GM18505 (cell line): ENCODE results near the gene IFNLR1.

Experiments
- ATAC-seq: cut with Tn5 transposase; IDR thresholded peaks from one replicate; pipeline ENCODE4 v1.9.1; 2021; ENCODE audit not compliant: unreplicated experiment
- POLR2A ChIP-seq: IDR thresholded peaks from 4 replicates; pipeline ENCODE4 v1.6.1; 2011; ENCODE audit warnings: borderline replicate concordance; ENCODE audit not compliant: insufficient read depth, insufficient read length; ENCODE audit errors: extremely low read depth

IFNLR1 gene

GRCh38 chr1:24186993-24187790 is at the start of gene IFNLR1:
IFNLR1 (minus strand) TSS chr1:24187289; CDS start chr1:24187248, 41 bp downstream.
- ATAC-seq: peak; percentile 37

GRCh38 chr1:24235921-24236788 is 49.1 kb upstream of the IFNLR1 start:
- no peak for TF ChIP-seq POLR2A
- ATAC-seq: no peak

More at GRCh38 chr1:24186993-24187790, at the start of gene IFNLR1:
- TF ChIP-seq POLR2A: peak; percentile 47

- no peak for ATAC-seq
- no peak for TF ChIP-seq POLR2A
These were observed 46.9 kb upstream of the IFNLR1 start for GRCh38 chr1:24233684-24234600.

- ATAC-seq: no peak
- TF ChIP-seq POLR2A: no peak
These were observed 44.6 kb upstream of the IFNLR1 start for GRCh38 chr1:24231701-24232100.

GRCh38 chr1:24228311-24228710 is 41.2 kb upstream of the IFNLR1 start:
- ATAC-seq: no peak
- no peak for TF ChIP-seq POLR2A

GRCh38 chr1:24226749-24227148 is 39.7 kb upstream of the IFNLR1 start:
- no peak for TF ChIP-seq POLR2A
- ATAC-seq: no peak

GRCh38 chr1:24224761-24225160 is 37.7 kb upstream of the IFNLR1 start:
- no peak for TF ChIP-seq POLR2A
- no peak for ATAC-seq

GRCh38 chr1:24224086-24224485 is 37.0 kb upstream of the IFNLR1 start:
- no peak for TF ChIP-seq POLR2A
- ATAC-seq: no peak

- no peak for TF ChIP-seq POLR2A
- no peak for ATAC-seq
These were observed 35.7 kb upstream of the IFNLR1 start for GRCh38 chr1:24222793-24223192.

GRCh38 chr1:24222008-24222605 is 35.0 kb upstream of the IFNLR1 start:
- ATAC-seq: no peak
- TF ChIP-seq POLR2A: no peak

- no peak for ATAC-seq
- TF ChIP-seq POLR2A: no peak
These were observed 34.2 kb upstream of the IFNLR1 start for GRCh38 chr1:24221246-24221645.

GRCh38 chr1:24216276-24217074 is 29.4 kb upstream of the IFNLR1 start:
- no peak for ATAC-seq

More at GRCh38 chr1:24216276-24217074, 29.4 kb upstream of the IFNLR1 start:
- no peak for TF ChIP-seq POLR2A
